Heart right ventricle (tissue), 16 donors: ENCODE measurements around the gene ABHD2. TPM values are rescaled to one million over a fixed set of nuclear protein-coding genes. Genes with fewer than 3 reads are reported as not detected.
A peak's percentile ranks its signal among the peaks of the same experiment; 100 is the strongest.

Experiments used
- ATAC-seq, 8 donors: fragments of 200-7000 bp; cut with Tn5 transposase; one replicate each; pipeline ENCODE4 v1.9.1; 2020; ENCODE audit warnings: mild to moderate bottlenecking in 8 of 8, moderate library complexity in 8 of 8, moderate number of reproducible peaks in 1 of 8
- DNase-seq, 2 donors: peaks; one replicate each; pipeline ENCODE4 v3.0.0-alpha.2; 2020
- H3K27ac ChIP-seq, 10 donors: fragments of 200-600 bp; sonication (generic) in 2 of 10; one replicate each; pipeline versions ENCODE4 v1.5.0 to v1.8.0; 2020 to 2022; ENCODE audit warnings: mild to moderate bottlenecking in 3 of 10
- H3K27me3 ChIP-seq, 7 donors: fragments of 200-600 bp; one replicate each; pipeline ENCODE4 v1.8.0; 2021 to 2022; ENCODE audit warnings: mild to moderate bottlenecking in 2 of 7
- H3K36me3 ChIP-seq, 9 donors: fragments of 200-600 bp; sonication (generic) in 1 of 9; one replicate each; pipeline versions ENCODE4 v1.5.0 to v1.8.0; 2020 to 2022; ENCODE audit warnings: mild to moderate bottlenecking in 2 of 9
- H3K4me1 ChIP-seq, 9 donors: fragments of 200-600 bp; sonication (generic) in 1 of 9; one replicate each; pipeline versions ENCODE4 v1.5.0 to v1.8.0; 2020 to 2022; ENCODE audit warnings: mild to moderate bottlenecking in 4 of 9
- H3K4me3 ChIP-seq, 10 donors: fragments of 200-600 bp; sonication (generic) in 2 of 10; one replicate each; pipeline versions ENCODE4 v1.5.0 to v1.8.0; 2020 to 2022; ENCODE audit warnings: mild to moderate bottlenecking in 7 of 10, moderate library complexity in 2 of 10
- H3K9me3 ChIP-seq, 11 donors: fragments of 200-600 bp in 10 of 11; sonication (generic) in 2 of 11; one replicate each; pipeline versions ENCODE4 v1.5.0 to v1.8.0; 2013 to 2022; ENCODE audit warnings: mild to moderate bottlenecking in 2 of 11, control low read depth in 1 of 11, moderate library complexity in 1 of 11
- WGBS, 2 donors: extraction: QIAGEN DNeasy Blood & Tissue Kit; methylation state at CpG; one replicate each; pipeline ENCODE4 v1.1.7; 2013; ENCODE audit warnings: inconsistent platforms in 1 of 2; 5-methylcytosine and 5-hydroxymethylcytosine counted together
- intact Hi-C, 10 donors: fragments of 100-400 bp; cut with DNase I; formaldehyde crosslinking; loops; one replicate each; pipeline versions ENCODE4 v1.11.1 to v1.14.2; 2022
- polyA plus RNA-seq, 2 donors: library from polyadenylated mRNA; stranded (reverse); fragments of 200-250 nt; gene quantifications; one replicate each; pipeline ENCODE4 v1.2.3, GENCODE V29; 2013
- total RNA-seq, 10 donors: library from RNA; stranded (reverse); fragmentation: NEBNext Ultra II Directional in 3 of 10; extraction: Animal tissue kit (Norgen Biotek cat#: 25700) in 3 of 10; gene quantifications; one replicate each; pipeline versions ENCODE4 v1.2.1 to v1.2.4, GENCODE V29; 2021 to 2023
- TF ChIP-seq, protein P1 (sequence below), 9 donors: fragments of 200-600 bp; sonication (generic) in 2 of 9; IDR thresholded peaks; one replicate each; pipeline versions ENCODE4 v1.5.0 to v1.8.0; 2021 to 2022; ENCODE audit warnings: antibody characterized with exemption in 9 of 9, mild to moderate bottlenecking in 5 of 9, moderate library complexity in 1 of 9
- donor health status: Arrhythmogenic right ventricular cardiomyopathy.
- donor health status: ischemic (EF 13 %, LVEDD 7.1; RV severe dilation, severe dysfunction).
- donor health status: healthy with polysubstance abuse.
- donor health status: DM: no; HTN: yes; CAD: no.
- donor health status: DM: no; HTN: no; CAD: no.
- donor health status: ischemic (EF 25% LVEDD 6.9; RV normal size, moderate dysfunction).
- donor health status: ischemic (EF 25% LVEDD 5.7; RV mildly dilated, moderate dysfunction).
- donor health status: healthy.
- donor health status: DM: yes; HTN: yes; CAD: no.
- donor health status: Ischemic cardiomyopathy.
- donor health status: ischemic (EF 35%, LVEDD 5.7; RV mildly dilated, moderate dysfunction).
- donor health status: nonischemic (EF 11% LVEDD 7.7; RV severe dilation, severe dysfunction).
- donor health status: DM: yes; HTN: yes; CAD: no.
- donor health status: PGD.
- donor health status: ischemic (EF 29% LVEDD 5.4; RV normal size, mild dysfunction).
- donor health status: nonischemic (EF 23%, LVEDD 6.1; RV moderate dilation, normal function).

The ABHD2 gene
- total and polyA plus RNA-seq, 12 donors = 9.1 to 201 (median 119) TPM

DNA sequence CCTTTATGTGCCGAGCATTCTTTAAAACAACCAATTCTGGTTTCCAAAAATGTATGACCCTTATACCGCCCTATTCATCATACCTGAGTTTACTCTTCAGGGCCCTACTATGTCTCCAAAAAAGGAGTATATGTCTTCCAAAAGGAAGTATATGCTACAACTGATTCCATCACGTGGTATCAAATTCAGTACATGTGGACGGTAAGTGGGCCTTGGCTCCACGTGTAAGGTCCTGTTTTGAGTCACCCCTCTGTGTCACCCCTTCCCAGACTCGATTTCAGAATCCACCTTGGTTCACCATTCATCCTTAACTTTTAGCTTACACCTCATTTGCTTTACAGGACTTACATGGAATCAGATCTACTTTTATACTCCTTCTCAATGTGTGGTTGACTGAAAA lies 37.8 kb downstream of the ABHD2 start:
- Histone ChIP-seq H3K27me3 (no peaks in the 10 kb centered on the region), H3K27ac (peak overlapping the region in 4 of 10 donors; percentile 4 to 62 (median 52)), H3K9me3 (no peaks in the 10 kb centered on the region), H3K36me3 (peaks cover 0 to 83% (median 9%) of the 10 kb centered on the region in 9 donors), H3K4me3 (no peak overlapping the region), H3K4me1 (peaks cover 14 to 75% (median 51%) of the 10 kb centered on the region in 9 donors)
- ATAC-seq = no peak
- TF ChIP-seq, protein P1, sequence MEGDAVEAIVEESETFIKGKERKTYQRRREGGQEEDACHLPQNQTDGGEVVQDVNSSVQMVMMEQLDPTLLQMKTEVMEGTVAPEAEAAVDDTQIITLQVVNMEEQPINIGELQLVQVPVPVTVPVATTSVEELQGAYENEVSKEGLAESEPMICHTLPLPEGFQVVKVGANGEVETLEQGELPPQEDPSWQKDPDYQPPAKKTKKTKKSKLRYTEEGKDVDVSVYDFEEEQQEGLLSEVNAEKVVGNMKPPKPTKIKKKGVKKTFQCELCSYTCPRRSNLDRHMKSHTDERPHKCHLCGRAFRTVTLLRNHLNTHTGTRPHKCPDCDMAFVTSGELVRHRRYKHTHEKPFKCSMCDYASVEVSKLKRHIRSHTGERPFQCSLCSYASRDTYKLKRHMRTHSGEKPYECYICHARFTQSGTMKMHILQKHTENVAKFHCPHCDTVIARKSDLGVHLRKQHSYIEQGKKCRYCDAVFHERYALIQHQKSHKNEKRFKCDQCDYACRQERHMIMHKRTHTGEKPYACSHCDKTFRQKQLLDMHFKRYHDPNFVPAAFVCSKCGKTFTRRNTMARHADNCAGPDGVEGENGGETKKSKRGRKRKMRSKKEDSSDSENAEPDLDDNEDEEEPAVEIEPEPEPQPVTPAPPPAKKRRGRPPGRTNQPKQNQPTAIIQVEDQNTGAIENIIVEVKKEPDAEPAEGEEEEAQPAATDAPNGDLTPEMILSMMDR (IDR thresholded peaks at IDR 0.05) = no peak
- 97% methylated on average over 6 of the region's 6 CpGs for WGBS, 2 donors
- DNase-seq = no peak
- intact Hi-C loops = loop anchor here in 1 of 10 donors (5.0 kb wide), 1 partner anchor 39 kb away; the partner anchor contains the start of gene ABHD2

DNA sequence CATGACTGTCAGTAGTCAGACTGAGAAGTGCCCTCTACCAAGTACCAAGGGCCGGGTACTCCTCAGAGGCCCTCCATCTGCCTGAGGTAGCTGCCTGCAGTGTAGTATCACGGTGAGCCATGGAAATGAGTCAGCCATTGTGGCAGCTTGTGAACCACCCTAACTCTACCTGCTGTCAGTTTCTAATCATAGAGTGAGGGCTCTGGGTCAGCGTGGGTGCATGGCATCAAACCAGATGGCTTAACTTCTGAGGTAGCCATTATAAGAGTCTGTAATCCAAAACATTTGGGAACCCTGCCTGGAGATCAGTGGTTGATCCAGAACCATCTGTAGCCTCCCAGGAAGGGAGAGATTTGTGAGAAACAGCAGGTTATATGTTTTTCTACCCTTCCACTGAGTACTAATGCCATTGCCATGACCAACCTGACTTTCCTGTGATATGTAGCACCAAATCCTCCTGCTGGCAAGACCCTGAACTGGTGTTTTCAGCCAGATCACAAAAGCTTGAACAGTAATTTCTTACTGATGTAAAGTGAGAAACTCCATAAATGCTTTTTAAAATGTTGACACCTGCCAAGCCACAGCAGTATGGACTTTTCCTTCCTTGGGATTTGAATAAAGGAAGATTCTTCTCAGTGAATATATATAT lies 38.9 kb downstream of the ABHD2 start:
- TF ChIP-seq, protein P1 (IDR thresholded peaks at IDR 0.05) = no peak
- peaks cover 16 to 75% (median 61%) of the 10 kb centered on the region in 9 donors for H3K4me1 ChIP-seq

DNA sequence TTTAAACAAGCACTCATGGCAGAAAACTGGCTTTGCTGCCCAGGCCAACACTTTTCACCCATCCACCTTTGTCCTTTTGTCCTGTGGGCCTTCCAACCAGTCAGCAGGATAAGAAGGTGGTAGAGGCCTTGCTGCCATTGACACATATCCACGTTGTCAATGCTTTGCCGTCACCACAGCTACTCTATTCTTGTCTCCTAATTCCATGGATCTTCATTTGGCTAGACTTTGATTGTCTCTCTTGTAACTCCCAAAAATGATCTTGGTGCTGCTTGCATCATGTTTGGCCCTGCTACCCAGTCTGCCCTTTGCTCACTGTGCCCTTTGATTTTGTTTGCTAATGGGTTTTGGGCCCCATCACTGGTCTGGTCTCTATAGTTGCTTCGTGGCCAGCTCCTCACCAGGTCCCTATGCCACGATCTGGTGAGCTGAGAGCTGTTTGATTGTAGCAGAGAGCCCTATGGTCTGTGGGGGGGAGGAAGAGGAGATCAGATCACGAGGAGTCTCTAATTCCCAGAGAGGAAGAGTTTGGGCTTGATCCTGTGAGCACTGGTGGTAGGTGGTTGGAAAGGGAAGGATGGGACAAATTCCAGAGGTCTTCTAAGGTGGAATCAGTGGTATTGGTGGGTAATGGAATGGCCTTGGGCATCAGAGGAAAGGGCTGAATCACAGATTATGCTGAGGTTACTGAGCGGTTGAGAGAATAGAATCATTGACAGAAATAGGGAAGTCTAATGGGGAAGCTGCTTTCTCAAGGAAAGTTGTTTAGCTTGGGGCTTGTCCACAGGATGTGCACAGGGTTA lies 40.3 kb downstream of the ABHD2 start:
- intact Hi-C loops = loop anchor here in 1 of 10 donors (5.0 kb wide), 1 partner anchor 41 kb away; the partner anchor contains the start of gene ABHD2
- Histone ChIP-seq H3K9me3 (no peaks in the 10 kb centered on the region), H3K4me3 (no peak overlapping the region), H3K36me3 (peaks cover 0 to 64% (median 5%) of the 10 kb centered on the region in 9 donors), H3K27ac (peak overlapping the region in 7 of 10 donors; percentile 28 to 88 (median 42)), H3K27me3 (no peaks in the 10 kb centered on the region), H3K4me1 (peaks cover 19 to 89% (median 72%) of the 10 kb centered on the region in 9 donors)
- WGBS, 2 donors = 94 to 98% methylated on average over 6 of the region's 6 CpGs
- TF ChIP-seq, protein P1 (IDR thresholded peaks at IDR 0.05) = no peak
- DNase-seq (no peak), ATAC-seq (no peak)

More for the DNA sequence above, 38.9 kb downstream of the ABHD2 start:
- Histone ChIP-seq H3K4me3 (no peak overlapping the region), H3K36me3 (peaks cover 0 to 78% (median 9%) of the 10 kb centered on the region in 9 donors), H3K27ac (peak overlapping the region in 7 of 10 donors; percentile 3 to 62 (median 24)), H3K9me3 (no peaks in the 10 kb centered on the region), H3K27me3 (no peaks in the 10 kb centered on the region)
- intact Hi-C loops = loop anchor here in 1 of 10 donors (5.0 kb wide), 1 partner anchor 40 kb away; the partner anchor contains the start of gene ABHD2
- 69 to 75% methylated on average over 3 of the region's 3 CpGs for WGBS, 2 donors
- ATAC-seq = peak in 5 of 8 donors; percentile 32 to 74 (median 37)
- no peak for DNase-seq
